HG02571 (cell line): ENCODE results near the gene PRUNE2.
"Not testable (repeated sequence)": the region's sequence is repeated elsewhere in the genome, so short reads cannot be mapped to it uniquely, and the experiment has no call there.

Experiments
- ATAC-seq: cut with Tn5 transposase; IDR thresholded peaks from one replicate; pipeline ENCODE4 v1.9.1; 2021; ENCODE audit warnings: mild to moderate bottlenecking, moderate library complexity; ENCODE audit not compliant: unreplicated experiment

The PRUNE2 gene

DNA sequence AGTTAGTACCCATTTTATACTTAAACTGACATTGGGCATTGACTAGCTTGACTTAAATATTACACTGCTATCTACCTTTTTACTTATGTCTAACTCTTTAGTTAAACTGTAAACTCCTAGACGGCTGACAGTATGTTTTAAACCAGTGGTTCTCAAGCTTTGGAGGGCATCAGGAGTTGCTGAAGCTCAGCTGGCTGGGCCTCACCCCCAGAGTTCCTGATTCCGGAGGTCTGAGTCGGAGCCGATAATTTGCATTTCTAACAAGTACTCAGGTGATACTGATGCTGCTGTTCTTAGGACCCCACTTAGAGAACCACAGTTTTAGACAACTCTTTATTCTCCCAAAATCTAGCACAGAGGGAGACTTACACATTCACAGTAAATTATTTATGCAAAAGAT, 205.0 kb downstream of the PRUNE2 start:
- ATAC-seq: no peak

- ATAC-seq: no peak
Measured at GRCh38 chr9:76699971-76700370, 205.9 kb downstream of the PRUNE2 start.

GRCh38 chr9:76697554-76697953, 208.4 kb downstream of the PRUNE2 start:
- no peak for ATAC-seq

DNA sequence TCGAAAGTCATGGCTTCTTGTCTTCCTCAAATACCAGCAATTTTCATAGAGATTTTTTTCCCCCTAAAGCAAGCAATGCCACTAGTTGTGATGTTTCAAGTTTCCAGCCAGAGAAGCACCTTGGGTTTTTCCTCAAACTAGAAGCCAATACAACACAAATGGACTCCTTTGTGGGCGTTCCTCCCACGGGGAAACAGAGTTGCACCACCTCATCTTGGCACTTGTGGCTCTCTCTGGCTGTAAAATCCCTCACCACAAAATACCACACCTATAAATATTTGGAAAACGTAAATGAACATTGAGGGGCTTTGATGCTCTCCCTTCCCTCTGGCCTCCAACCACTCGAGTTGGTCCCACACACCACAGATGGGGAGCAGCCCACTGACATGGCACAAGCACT, 208.8 kb downstream of the PRUNE2 start:
- ATAC-seq: no peak

GRCh38 chr9:76693912-76694311, 212.0 kb downstream of the PRUNE2 start:
- no peak for ATAC-seq

DNA sequence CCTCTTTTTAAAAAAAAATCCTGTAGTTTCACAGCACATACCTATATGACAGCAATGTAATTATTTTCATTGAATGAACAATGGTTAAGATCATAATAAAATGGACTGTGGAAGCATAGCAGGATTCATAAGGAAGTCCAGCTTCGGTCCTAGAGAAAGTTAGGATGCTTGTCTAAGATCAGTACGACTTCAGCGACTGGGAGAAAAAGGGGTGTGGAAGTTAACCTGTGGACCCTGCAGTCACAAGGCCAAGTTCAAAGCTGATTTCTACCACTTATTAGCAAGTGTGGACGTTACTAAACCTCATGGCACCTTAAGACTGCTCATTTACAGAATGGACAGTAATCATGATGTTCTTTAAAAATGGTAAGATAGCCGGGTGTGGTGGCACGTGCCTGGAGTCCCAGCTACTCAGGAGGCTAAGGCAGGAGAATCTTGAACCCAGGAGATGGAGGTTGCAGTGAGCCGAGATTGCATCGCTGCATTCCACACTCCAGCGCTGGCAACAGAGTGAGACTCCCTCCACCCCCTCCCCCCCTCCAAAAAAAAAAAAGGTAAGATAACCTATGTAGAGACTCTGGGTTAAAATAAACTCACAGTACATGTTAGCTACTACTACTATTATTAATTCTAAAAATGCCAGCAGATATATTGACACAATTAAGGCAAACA, 213.3 kb downstream of the PRUNE2 start:
- no peak for ATAC-seq

DNA sequence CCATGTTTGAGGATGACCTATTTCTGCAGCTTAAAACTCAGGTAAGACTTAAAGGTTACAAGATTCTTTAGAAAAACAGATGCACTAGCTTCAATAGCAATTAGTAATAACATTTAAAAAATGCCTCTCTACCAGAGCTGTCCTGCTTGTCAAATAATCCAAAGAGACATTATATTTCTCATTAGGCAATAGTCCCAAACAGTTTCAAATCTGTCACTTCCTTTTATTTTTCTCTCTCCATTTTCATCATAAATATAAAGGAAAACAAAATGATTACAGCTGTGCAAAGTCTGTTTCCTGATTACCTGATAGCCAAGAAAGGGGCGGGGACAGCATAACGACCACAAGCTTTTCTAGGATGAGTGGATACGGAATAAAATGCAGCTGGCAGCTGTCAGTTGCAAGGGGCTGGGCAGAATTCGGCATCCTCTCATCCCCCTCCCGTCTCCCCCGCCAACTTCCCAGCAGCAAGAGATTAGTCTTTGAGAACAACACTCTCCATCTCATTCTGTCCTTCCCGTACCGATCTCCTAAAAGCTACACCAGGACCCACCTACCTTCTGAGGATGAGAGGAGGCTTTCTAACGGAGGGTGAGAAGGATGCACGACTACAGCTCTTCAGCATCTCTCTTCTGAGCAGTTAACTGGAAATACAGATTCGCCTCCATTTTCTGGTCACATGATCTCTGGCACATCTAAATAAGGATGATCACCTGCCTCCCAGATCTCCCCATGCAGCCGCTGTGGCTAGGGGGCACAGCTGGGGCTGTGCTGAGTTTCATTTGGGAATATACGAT, 214.2 kb downstream of the PRUNE2 start:
- no peak for ATAC-seq

DNA sequence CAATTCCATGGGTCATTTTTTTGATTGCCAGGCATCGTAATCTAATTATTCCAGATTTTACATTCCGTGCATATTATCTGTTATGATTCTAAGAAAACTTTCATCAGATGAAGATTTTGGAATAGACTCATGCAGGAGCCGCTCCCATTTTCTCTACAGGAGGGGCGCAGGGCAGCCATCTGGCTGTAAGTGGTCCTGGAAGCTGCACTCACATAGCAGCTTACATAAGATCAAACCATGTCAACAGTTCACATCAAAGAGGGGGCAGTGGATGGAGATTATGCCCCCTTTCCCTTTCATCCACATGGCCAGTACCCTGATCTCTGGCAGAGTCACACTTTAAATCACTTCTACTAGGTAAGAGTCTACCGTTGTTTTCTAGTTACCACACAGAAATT, 214.9 kb downstream of the PRUNE2 start:
- ATAC-seq: no peak

- no peak for ATAC-seq
Measured at GRCh38 chr9:76690246-76690972, 215.5 kb downstream of the PRUNE2 start.

GRCh38 chr9:76688471-76689238, 217.3 kb downstream of the PRUNE2 start:
- ATAC-seq: no peak

- no peak for ATAC-seq
Measured at GRCh38 chr9:76687861-76688391, 218.0 kb downstream of the PRUNE2 start.

DNA sequence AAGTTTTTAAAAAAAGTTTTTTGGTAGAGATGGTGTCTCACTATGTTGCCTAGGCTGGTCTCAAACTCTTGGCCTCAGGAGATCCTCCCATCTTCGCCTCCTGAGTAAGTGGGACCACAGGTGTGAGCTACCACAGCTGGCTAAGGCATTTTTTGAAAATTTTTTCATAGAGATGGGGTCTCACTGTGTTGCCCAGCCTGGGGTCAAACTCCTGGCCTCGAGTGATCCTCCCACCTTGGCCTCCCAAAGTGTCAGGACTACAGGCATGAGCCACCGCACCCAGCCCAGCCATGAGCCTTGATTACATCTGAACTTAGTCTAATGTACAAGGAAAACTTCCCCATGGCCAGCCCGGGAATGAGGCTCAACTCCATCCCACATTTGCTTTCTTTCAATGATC, 219.2 kb downstream of the PRUNE2 start:
- no peak for ATAC-seq

DNA sequence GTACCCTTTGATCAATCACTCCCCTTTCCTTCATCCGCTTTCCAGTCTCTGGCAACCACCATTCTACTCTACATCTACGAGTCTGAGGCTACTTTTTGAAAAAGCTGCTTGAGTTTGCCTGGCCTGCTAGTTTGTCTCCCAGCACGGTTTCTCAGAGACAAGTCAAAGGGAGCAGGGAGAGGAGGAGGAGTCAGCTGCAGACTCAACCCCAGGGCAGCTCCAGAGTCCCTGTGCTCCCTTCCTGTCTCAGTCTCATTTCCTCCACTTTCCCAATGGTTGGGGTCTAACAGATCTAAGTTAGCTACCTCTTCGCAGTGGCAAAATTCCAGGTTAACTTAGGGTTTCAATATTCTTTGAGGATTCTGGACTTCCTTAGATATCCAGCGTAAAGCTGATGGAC, 221.7 kb downstream of the PRUNE2 start:
- ATAC-seq: no peak

- ATAC-seq: no peak
Measured at GRCh38 chr9:76681556-76681955, 224.4 kb downstream of the PRUNE2 start.

- ATAC-seq: no peak
Measured at GRCh38 chr9:76680716-76681425, 225.0 kb downstream of the PRUNE2 start.

- no peak for ATAC-seq
Measured at GRCh38 chr9:76677481-76678055, 228.3 kb downstream of the PRUNE2 start.

DNA sequence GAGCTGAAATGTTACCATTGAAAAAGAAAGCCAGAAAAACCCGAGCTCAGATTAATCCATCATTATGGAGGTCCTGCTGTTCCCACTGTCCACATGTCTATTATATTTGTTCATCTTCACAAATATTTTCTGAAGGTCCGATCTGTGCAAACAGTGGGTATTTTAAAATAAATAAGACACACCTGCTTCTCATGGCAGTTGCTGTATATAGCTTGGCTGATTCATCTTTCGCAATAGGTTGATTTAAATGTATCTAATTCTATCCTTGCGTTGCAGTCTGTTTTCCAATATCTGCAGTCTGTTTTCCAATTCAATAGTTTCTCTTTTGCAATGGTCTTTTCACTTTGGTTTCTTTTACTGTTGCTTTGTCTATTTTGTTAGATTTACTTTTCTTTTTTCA, 229.1 kb downstream of the PRUNE2 start:
- ATAC-seq: no peak

DNA sequence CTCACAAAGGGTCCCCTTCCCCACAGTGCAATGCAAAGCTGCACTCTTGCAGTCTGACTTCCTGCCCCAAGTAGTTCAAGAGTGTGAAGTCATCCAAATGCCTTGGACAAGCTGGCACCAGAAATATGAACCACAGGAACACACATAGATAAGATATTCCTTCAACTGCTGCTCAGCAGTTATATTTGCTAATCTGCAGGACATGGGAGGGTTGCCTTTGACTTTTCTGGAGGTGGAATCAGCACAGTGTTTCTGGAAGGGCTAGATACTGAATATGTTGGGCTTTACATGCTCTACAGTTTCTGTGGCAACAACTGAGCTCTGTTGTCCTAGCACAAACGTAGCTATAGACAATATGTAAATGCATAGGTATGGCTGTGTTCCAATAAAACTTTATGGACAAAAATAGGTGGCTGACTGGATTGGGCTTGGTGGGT, 238.4 kb downstream of the PRUNE2 start:
- no peak for ATAC-seq

DNA sequence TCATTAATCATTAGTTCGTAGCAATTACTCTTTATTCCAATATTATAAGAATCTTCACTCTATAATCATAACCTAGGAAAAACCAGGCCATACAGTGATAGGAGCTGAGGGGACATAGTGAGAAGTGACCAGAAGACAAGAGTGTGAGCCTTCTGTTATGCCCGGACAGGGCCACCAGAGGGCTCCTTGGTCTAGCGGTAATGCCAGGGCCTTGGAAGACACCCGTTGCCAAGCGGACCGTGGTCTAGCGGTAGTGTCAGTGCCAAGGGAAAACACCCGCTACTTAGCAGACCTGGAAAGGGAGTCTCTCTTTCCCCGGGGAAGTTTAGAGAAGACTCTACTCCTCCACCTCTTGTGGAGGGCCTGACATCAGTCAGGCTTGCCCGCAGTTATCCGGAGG, 239.9 kb downstream of the PRUNE2 start:
- ATAC-seq: not testable (repeated sequence)

GRCh38 chr9:76665458-76665857, 240.5 kb downstream of the PRUNE2 start:
- no peak for ATAC-seq
